SK-N-SH (cell line): ENCODE measurements around the gene NPHP1.

Experiments used
- CHD2 ChIP-seq: fragments of 150-350 bp; IDR thresholded peaks from 2 replicates; pipeline ENCODE4 v1.6.1; 2018; ENCODE audit warnings: low read length; ENCODE audit not compliant: partially characterized antibody
- CTCF ChIP-seq: fragments of 200-600 bp; sonication (generic); IDR thresholded peaks from 2 replicates; pipeline ENCODE4 v1.6.1; 2017; ENCODE audit warnings: antibody characterized with exemption, mild to moderate bottlenecking, moderate library complexity
- EP300 ChIP-seq, 2 experiments: IDR thresholded peaks; 2 replicates each; pipeline versions ENCODE4 v1.4.0 to v1.6.1; 2012; ENCODE audit warnings: borderline replicate concordance in 1 of 2, low read depth in 1 of 2, low read length in 1 of 2
- GABPA ChIP-seq: IDR thresholded peaks from 2 replicates; pipeline ENCODE4 v1.4.0; 2012; ENCODE audit warnings: low read depth, mild to moderate bottlenecking
- GATA2 ChIP-seq: sonication (generic); formaldehyde crosslinking; IDR thresholded peaks from 2 replicates; pipeline ENCODE4 v1.5.0; 2020; ENCODE audit warnings: mild to moderate bottlenecking, missing genetic modification reagents
- JUND ChIP-seq: IDR thresholded peaks from 2 replicates; pipeline ENCODE4 v1.4.0; 2012
- MEF2A ChIP-seq: IDR thresholded peaks from 2 replicates; pipeline ENCODE4 v1.4.0; 2012; ENCODE audit warnings: low read depth, borderline replicate concordance
- MXI1 ChIP-seq: IDR thresholded peaks from 2 replicates; pipeline ENCODE4 v1.6.1; 2012; ENCODE audit warnings: mild to moderate bottlenecking, low read depth, low read length, improper control_type of control experiment
- NFIC ChIP-seq: IDR thresholded peaks from 2 replicates; pipeline ENCODE4 v1.4.0; 2012; ENCODE audit warnings: borderline replicate concordance
- REST ChIP-seq: IDR thresholded peaks from 2 replicates; pipeline ENCODE4 v1.6.1; 2012; ENCODE audit warnings: mild to moderate bottlenecking, low read depth, low read length, moderate library complexity
- SMC3 ChIP-seq: IDR thresholded peaks from 2 replicates; pipeline ENCODE4 v1.6.1; 2012; ENCODE audit warnings: low read depth, low read length, improper control_type of control experiment
- TAF1 ChIP-seq: IDR thresholded peaks from 2 replicates; pipeline ENCODE4 v1.6.1; 2012; ENCODE audit warnings: low read depth, mild to moderate bottlenecking, low read length, moderate library complexity, borderline replicate concordance
- YY1 ChIP-seq: IDR thresholded peaks from 2 replicates; pipeline ENCODE4 v1.4.0; 2012; ENCODE audit warnings: low read depth, mild to moderate bottlenecking

DNA sequence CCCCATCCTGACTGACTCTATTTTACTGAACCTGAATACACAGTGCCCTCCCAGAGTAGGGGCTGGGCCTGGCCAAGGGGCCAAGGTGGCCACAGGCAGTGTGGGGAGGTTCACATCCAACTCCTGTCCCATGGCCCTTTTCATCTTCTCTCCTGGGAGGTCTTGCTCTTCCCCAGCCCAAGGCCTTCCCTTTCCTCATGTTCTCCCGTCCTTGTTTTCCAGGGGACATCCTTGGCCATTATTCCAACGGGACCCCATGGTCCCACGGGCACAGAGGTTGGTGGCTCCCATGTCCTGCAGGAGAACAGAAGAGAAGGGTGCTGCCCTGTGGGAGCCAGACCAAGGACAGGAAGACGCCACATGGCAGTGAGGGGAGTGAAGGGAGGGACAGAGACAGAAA lies 99.6 kb downstream of the NPHP1 start:
- TF ChIP-seq CTCF (no peak), TAF1 (no peak), NFIC (no peak), MXI1 (no peak), SMC3 (no peak), REST (no peak), GATA2 (no peak), GABPA (no peak), YY1 (no peak), JUND (no peak), EP300 (IDR thresholded peaks at IDR 0.05; ENCODE audit: borderline replicate concordance in 1 of 2, low read depth in 1 of 2, low read length in 1 of 2) (no peak), MEF2A (no peak), CHD2 (no peak)
